IPS-18a (cell line): ENCODE data around the gene SERPINB6.
"Not testable (repeated sequence)": the region's sequence is repeated elsewhere in the genome, so short reads cannot be mapped to it uniquely, and the experiment has no call there.

ENCODE experiments used
- H3K27ac ChIP-seq: one replicate; pipeline ENCODE4 v1.5.1; 2013; ENCODE audit warnings: low read length
- H3K27me3 ChIP-seq: one replicate; pipeline ENCODE4 v1.6.1; 2013; ENCODE audit warnings: mild to moderate bottlenecking, low read length; ENCODE audit not compliant: control insufficient read depth, insufficient read depth
- H3K36me3 ChIP-seq: one replicate; pipeline ENCODE4 v1.6.1; 2013; ENCODE audit warnings: low read depth, low read length; ENCODE audit not compliant: control insufficient read depth
- H3K4me1 ChIP-seq: one replicate; pipeline ENCODE4 v1.6.1; 2013; ENCODE audit warnings: low read depth, low read length; ENCODE audit not compliant: control insufficient read depth
- H3K4me3 ChIP-seq: one replicate; pipeline ENCODE4 v1.5.1; 2013; ENCODE audit warnings: low read length
- H3K9ac ChIP-seq: one replicate; pipeline ENCODE4 v1.6.1; 2013; ENCODE audit warnings: mild to moderate bottlenecking, low read length, moderate library complexity
- H3K9me3 ChIP-seq: one replicate; pipeline ENCODE4 v1.6.1; 2013; ENCODE audit warnings: low read depth, low read length; ENCODE audit not compliant: control insufficient read depth

The SERPINB6 gene

GRCh38 chr6:2950713-2951112 lies 20.7 kb downstream of the SERPINB6 start:
- Histone ChIP-seq H3K9me3 (no peaks in the 10 kb centered on the region), H3K9ac (no peak overlapping the region), H3K4me1 (peaks cover 14% of the 10 kb centered on the region), H3K4me3 (no peak overlapping the region), H3K27me3 (no peaks in the 10 kb centered on the region), H3K27ac (no peak overlapping the region), H3K36me3 (no peaks in the 10 kb centered on the region)

GRCh38 chr6:2949536-2950083 lies 21.8 kb downstream of the SERPINB6 start:
- H3K27me3 ChIP-seq = no peaks in the 10 kb centered on the region
- H3K9me3 ChIP-seq = no peaks in the 10 kb centered on the region
- no peak overlapping the region for H3K4me3 ChIP-seq
- no peaks in the 10 kb centered on the region for H3K36me3 ChIP-seq
- no peak overlapping the region for H3K9ac ChIP-seq
- H3K4me1 ChIP-seq = peaks cover 14% of the 10 kb centered on the region
- H3K27ac ChIP-seq = no peak overlapping the region

GRCh38 chr6:2949121-2949520 lies 22.2 kb downstream of the SERPINB6 start:
- Histone ChIP-seq H3K27me3 (no peaks in the 10 kb centered on the region), H3K9ac (no peak overlapping the region), H3K9me3 (no peaks in the 10 kb centered on the region), H3K27ac (no peak overlapping the region), H3K4me3 (no peak overlapping the region), H3K4me1 (peaks cover 14% of the 10 kb centered on the region), H3K36me3 (no peaks in the 10 kb centered on the region)

GRCh38 chr6:2948228-2949025 lies 22.9 kb downstream of the SERPINB6 start:
- no peaks in the 10 kb centered on the region for H3K9me3 ChIP-seq
- no peaks in the 10 kb centered on the region for H3K27me3 ChIP-seq
- H3K27ac ChIP-seq = no peak overlapping the region
- H3K4me1 ChIP-seq = peaks cover 14% of the 10 kb centered on the region
- no peak overlapping the region for H3K9ac ChIP-seq
- H3K36me3 ChIP-seq = no peaks in the 10 kb centered on the region
- H3K4me3 ChIP-seq = no peak overlapping the region

- H3K27me3 ChIP-seq = no peaks in the 10 kb centered on the region
- no peak overlapping the region for H3K27ac ChIP-seq
- no peaks in the 10 kb centered on the region for H3K36me3 ChIP-seq
- no peak overlapping the region for H3K4me3 ChIP-seq
- H3K4me1 ChIP-seq = peaks cover 10% of the 10 kb centered on the region
- no peak overlapping the region for H3K9ac ChIP-seq
- no peaks in the 10 kb centered on the region for H3K9me3 ChIP-seq
Measured at GRCh38 chr6:2947445-2947844, 23.9 kb downstream of the SERPINB6 start.

GRCh38 chr6:2945153-2945452 lies 26.3 kb downstream of the SERPINB6 start:
- Histone ChIP-seq H3K4me3 (no peak overlapping the region), H3K9me3 (no peaks in the 10 kb centered on the region), H3K36me3 (no peaks in the 10 kb centered on the region), H3K27me3 (no peaks in the 10 kb centered on the region), H3K9ac (no peak overlapping the region), H3K27ac (no peak overlapping the region), H3K4me1 (no peaks in the 10 kb centered on the region)

- H3K9me3 ChIP-seq = no peaks in the 10 kb centered on the region
- H3K4me1 ChIP-seq = no peaks in the 10 kb centered on the region
- no peak overlapping the region for H3K27ac ChIP-seq
- H3K36me3 ChIP-seq = no peaks in the 10 kb centered on the region
- H3K9ac ChIP-seq = no peak overlapping the region
- no peak overlapping the region for H3K4me3 ChIP-seq
- no peaks in the 10 kb centered on the region for H3K27me3 ChIP-seq
Measured at GRCh38 chr6:2944405-2945152, 26.8 kb downstream of the SERPINB6 start.

DNA sequence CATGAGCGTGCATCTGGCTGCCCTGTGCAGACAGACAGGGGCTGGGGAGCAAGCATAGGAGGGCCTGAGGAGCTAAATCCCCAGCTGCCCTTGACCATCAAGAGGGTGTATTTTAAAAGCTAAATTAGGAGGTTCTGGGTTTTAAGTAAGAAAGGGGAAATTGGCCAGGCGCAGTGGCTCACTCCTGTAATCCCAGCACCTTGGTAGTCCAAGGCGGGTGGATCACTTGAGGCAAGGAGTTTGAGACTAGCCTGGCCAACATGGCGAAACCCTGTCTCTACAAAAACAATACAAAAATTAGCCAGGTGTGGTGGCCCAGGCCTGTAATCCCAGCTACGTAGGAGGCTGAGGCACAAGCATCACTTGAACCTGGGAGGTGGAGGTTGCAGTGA lies 27.8 kb downstream of the SERPINB6 start:
- Histone ChIP-seq H3K36me3 (no peaks in the 10 kb centered on the region), H3K9me3 (no peaks in the 10 kb centered on the region), H3K4me3 (no peak overlapping the region), H3K27me3 (no peaks in the 10 kb centered on the region), H3K27ac (no peak overlapping the region), H3K4me1 (no peaks in the 10 kb centered on the region), H3K9ac (no peak overlapping the region)

GRCh38 chr6:2942914-2943563 lies 28.3 kb downstream of the SERPINB6 start:
- H3K36me3 ChIP-seq = no peaks in the 10 kb centered on the region
- no peak overlapping the region for H3K27ac ChIP-seq
- no peak overlapping the region for H3K4me3 ChIP-seq
- no peaks in the 10 kb centered on the region for H3K27me3 ChIP-seq
- no peaks in the 10 kb centered on the region for H3K4me1 ChIP-seq
- no peak overlapping the region for H3K9ac ChIP-seq
- H3K9me3 ChIP-seq = no peaks in the 10 kb centered on the region

GRCh38 chr6:2942116-2942515 lies 29.3 kb downstream of the SERPINB6 start:
- not testable (repeated sequence) for H3K9ac ChIP-seq, H3K27ac ChIP-seq, H3K27me3 ChIP-seq, H3K4me1 ChIP-seq, H3K4me3 ChIP-seq, H3K9me3 ChIP-seq, H3K36me3 ChIP-seq

GRCh38 chr6:2940851-2941250 lies 30.5 kb downstream of the SERPINB6 start:
- Histone ChIP-seq H3K36me3 (no peaks in the 10 kb centered on the region), H3K4me3 (no peak overlapping the region), H3K9me3 (no peaks in the 10 kb centered on the region), H3K4me1 (no peaks in the 10 kb centered on the region), H3K27ac (no peak overlapping the region), H3K27me3 (no peaks in the 10 kb centered on the region), H3K9ac (no peak overlapping the region)
